ENCODE measurements around the gene ANKRD23. TPM values are rescaled to one million over a fixed set of nuclear protein-coding genes. Genes with fewer than 3 reads are reported as not detected.

ANKRD23 gene
- total and polyA plus RNA-seq, 2 donors (not counting 1 experiment from before 2014, with no cell fraction given), result 0.41 to 1.3 TPM

- Histone ChIP-seq H3K27ac (ENCODE audit: insufficient read depth, low read length) (no peak overlapping the region), H4K20me1 (ENCODE audit: control insufficient read depth, extremely low read depth, insufficient read depth, low read length) (no peaks in the 10 kb centered on the region), H3K9ac (ENCODE audit: insufficient read depth, low read length) (no peak overlapping the region), H3K9me3 (ENCODE audit: control insufficient read depth, insufficient read depth, low read depth, low read length) (no peaks in the 10 kb centered on the region), H3K27me3 (ENCODE audit: control insufficient read depth, insufficient read depth, low read length) (no peaks in the 10 kb centered on the region), H3K4me1 (ENCODE audit: control insufficient read depth, extremely low read depth, insufficient read depth, low read length) (no peaks in the 10 kb centered on the region), H3K4me3 (replicated peaks in 1 of 4; ENCODE audit: control extremely low read depth in 1 of 4, insufficient read depth in 1 of 4, low read depth in 3 of 4, low read length in 4 of 4) (no peak overlapping the region), H3K79me2 (ENCODE audit: control insufficient read depth, insufficient read depth, low read length) (no peaks in the 10 kb centered on the region), H2AFZ (ENCODE audit: low read length) (no peak overlapping the region), H3K36me3 (ENCODE audit: control insufficient read depth, insufficient read depth, low read length) (peaks cover 1% of the 10 kb centered on the region), H3K4me2 (ENCODE audit: extremely low read depth, insufficient read depth, low read length) (no peak overlapping the region)
- peak in 1 of 2 donors; percentile 21 for DNase-seq (ENCODE audit: low read depth in 2 of 2)
- TF ChIP-seq, protein P1, sequence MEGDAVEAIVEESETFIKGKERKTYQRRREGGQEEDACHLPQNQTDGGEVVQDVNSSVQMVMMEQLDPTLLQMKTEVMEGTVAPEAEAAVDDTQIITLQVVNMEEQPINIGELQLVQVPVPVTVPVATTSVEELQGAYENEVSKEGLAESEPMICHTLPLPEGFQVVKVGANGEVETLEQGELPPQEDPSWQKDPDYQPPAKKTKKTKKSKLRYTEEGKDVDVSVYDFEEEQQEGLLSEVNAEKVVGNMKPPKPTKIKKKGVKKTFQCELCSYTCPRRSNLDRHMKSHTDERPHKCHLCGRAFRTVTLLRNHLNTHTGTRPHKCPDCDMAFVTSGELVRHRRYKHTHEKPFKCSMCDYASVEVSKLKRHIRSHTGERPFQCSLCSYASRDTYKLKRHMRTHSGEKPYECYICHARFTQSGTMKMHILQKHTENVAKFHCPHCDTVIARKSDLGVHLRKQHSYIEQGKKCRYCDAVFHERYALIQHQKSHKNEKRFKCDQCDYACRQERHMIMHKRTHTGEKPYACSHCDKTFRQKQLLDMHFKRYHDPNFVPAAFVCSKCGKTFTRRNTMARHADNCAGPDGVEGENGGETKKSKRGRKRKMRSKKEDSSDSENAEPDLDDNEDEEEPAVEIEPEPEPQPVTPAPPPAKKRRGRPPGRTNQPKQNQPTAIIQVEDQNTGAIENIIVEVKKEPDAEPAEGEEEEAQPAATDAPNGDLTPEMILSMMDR (conservative IDR thresholded peaks at IDR 0.05 in 1 of 2, IDR thresholded peaks at IDR 0.05 in 1 of 2; ENCODE audit: low read depth in 1 of 2, low read length in 2 of 2), result no peak
- TF ChIP-seq EZH2 (IDR thresholded peaks at IDR 0.05; ENCODE audit: low read length, missing control alignments), result no peak
Observed at GRCh38 chr2:96839293-96839874, 4.4 kb downstream of the ANKRD23 start.

- Histone ChIP-seq H4K20me1 (ENCODE audit: control insufficient read depth, extremely low read depth, insufficient read depth, low read length) (no peaks in the 10 kb centered on the region), H3K9ac (ENCODE audit: insufficient read depth, low read length) (no peak overlapping the region), H2AFZ (ENCODE audit: low read length) (no peak overlapping the region), H3K79me2 (ENCODE audit: control insufficient read depth, insufficient read depth, low read length) (no peaks in the 10 kb centered on the region), H3K4me1 (ENCODE audit: control insufficient read depth, extremely low read depth, insufficient read depth, low read length) (no peaks in the 10 kb centered on the region), H3K27me3 (ENCODE audit: control insufficient read depth, insufficient read depth, low read length) (no peaks in the 10 kb centered on the region), H3K27ac (ENCODE audit: insufficient read depth, low read length) (no peak overlapping the region), H3K4me3 (replicated peaks in 1 of 4; ENCODE audit: control extremely low read depth in 1 of 4, insufficient read depth in 1 of 4, low read depth in 3 of 4, low read length in 4 of 4) (no peak overlapping the region), H3K9me3 (ENCODE audit: control insufficient read depth, insufficient read depth, low read depth, low read length) (no peaks in the 10 kb centered on the region), H3K4me2 (ENCODE audit: extremely low read depth, insufficient read depth, low read length) (no peak overlapping the region), H3K36me3 (ENCODE audit: control insufficient read depth, insufficient read depth, low read length) (peaks cover 1% of the 10 kb centered on the region)
- DNase-seq (ENCODE audit: low read depth in 2 of 2), result no peak
- TF ChIP-seq, protein P1 (conservative IDR thresholded peaks at IDR 0.05 in 1 of 2, IDR thresholded peaks at IDR 0.05 in 1 of 2; ENCODE audit: low read depth in 1 of 2, low read length in 2 of 2), result no peak
- no peak for TF ChIP-seq EZH2 (IDR thresholded peaks at IDR 0.05; ENCODE audit: low read length, missing control alignments)
Observed at GRCh38 chr2:96838345-96839292, 5.2 kb downstream of the ANKRD23 start.

GRCh38 chr2:96837575-96837974, 6.2 kb downstream of the ANKRD23 start:
- no peaks in the 10 kb centered on the region for H4K20me1 ChIP-seq (ENCODE audit: control insufficient read depth, extremely low read depth, insufficient read depth, low read length)
- H3K27me3 ChIP-seq (ENCODE audit: control insufficient read depth, insufficient read depth, low read length), result no peaks in the 10 kb centered on the region
- H3K4me1 ChIP-seq (ENCODE audit: control insufficient read depth, extremely low read depth, insufficient read depth, low read length), result peaks cover 7% of the 10 kb centered on the region
- H2AFZ ChIP-seq (ENCODE audit: low read length), result no peak overlapping the region
- no peak overlapping the region for H3K4me3 ChIP-seq (replicated peaks in 1 of 4; ENCODE audit: control extremely low read depth in 1 of 4, insufficient read depth in 1 of 4, low read depth in 3 of 4, low read length in 4 of 4)
- no peaks in the 10 kb centered on the region for H3K79me2 ChIP-seq (ENCODE audit: control insufficient read depth, insufficient read depth, low read length)
- H3K4me2 ChIP-seq (ENCODE audit: extremely low read depth, insufficient read depth, low read length), result no peak overlapping the region
- no peak overlapping the region for H3K27ac ChIP-seq (ENCODE audit: insufficient read depth, low read length)
- peaks cover 6% of the 10 kb centered on the region for H3K36me3 ChIP-seq (ENCODE audit: control insufficient read depth, insufficient read depth, low read length)
- TF ChIP-seq, protein P1 (conservative IDR thresholded peaks at IDR 0.05 in 1 of 2, IDR thresholded peaks at IDR 0.05 in 1 of 2; ENCODE audit: low read depth in 1 of 2, low read length in 2 of 2), result no peak
- TF ChIP-seq EZH2 (IDR thresholded peaks at IDR 0.05; ENCODE audit: low read length, missing control alignments), result no peak
- H3K9ac ChIP-seq (ENCODE audit: insufficient read depth, low read length), result no peak overlapping the region
- DNase-seq (ENCODE audit: low read depth in 2 of 2), result no peak
- no peaks in the 10 kb centered on the region for H3K9me3 ChIP-seq (ENCODE audit: control insufficient read depth, insufficient read depth, low read depth, low read length)
